MM.1S (cell line): Measurements from ENCODE around the gene CFAP61.

Experiments used
- DNase-seq: peaks from one replicate; pipeline ENCODE4 v3.0.0-alpha.2; 2015
- H2AFZ ChIP-seq: fragments of 300-600 bp; sonication (generic); 2 replicates; pipeline ENCODE4 v1.6.0; 2016; ENCODE audit warnings: antibody characterized with exemption, low read length
- H3F3A ChIP-seq: fragments of 300-600 bp; sonication (generic); 2 replicates; pipeline ENCODE4 v1.6.1; 2016; ENCODE audit warnings: mild to moderate bottlenecking, antibody characterized with exemption, low read length, moderate library complexity, mixed read lengths; ENCODE audit not compliant: insufficient read depth
- H3K27ac ChIP-seq: fragments of 300-600 bp; sonication (generic); 2 replicates; pipeline ENCODE4 v1.5.1; 2016; ENCODE audit warnings: mild to moderate bottlenecking, low read length
- H3K27me3 ChIP-seq: fragments of 300-600 bp; sonication (generic); replicated peaks from 2 replicates; pipeline ENCODE4 v1.6.0; 2016; ENCODE audit warnings: low read length; ENCODE audit not compliant: insufficient read depth
- H3K36me3 ChIP-seq: fragments of 300-600 bp; sonication (generic); replicated peaks from 2 replicates; pipeline ENCODE4 v1.6.1; 2016; ENCODE audit warnings: mild to moderate bottlenecking, low read length, mixed read lengths; ENCODE audit not compliant: insufficient read depth
- H3K4me1 ChIP-seq: fragments of 300-600 bp; sonication (generic); 2 replicates; pipeline ENCODE4 v1.6.1; 2016; ENCODE audit warnings: low read length, mixed read lengths
- H3K4me2 ChIP-seq: fragments of 300-600 bp; sonication (generic); 2 replicates; pipeline ENCODE4 v1.6.0; 2016; ENCODE audit warnings: low read depth, low read length
- H3K4me3 ChIP-seq: fragments of 300-600 bp; sonication (generic); 2 replicates; pipeline ENCODE4 v1.5.1; 2016; ENCODE audit warnings: low read length, mixed read lengths
- H3K79me2 ChIP-seq: fragments of 300-600 bp; sonication (generic); 2 replicates; pipeline ENCODE4 v1.6.1; 2016; ENCODE audit warnings: mixed run types, low read length, mixed read lengths
- H3K9ac ChIP-seq: fragments of 300-600 bp; sonication (generic); 2 replicates; pipeline ENCODE4 v1.6.1; 2016; ENCODE audit warnings: low read length, mixed read lengths
- H3K9me2 ChIP-seq: fragments of 300-600 bp; sonication (generic); replicated peaks from 2 replicates; pipeline ENCODE4 v1.6.1; 2016; ENCODE audit warnings: mild to moderate bottlenecking, low read length, mixed read lengths; ENCODE audit not compliant: insufficient read depth
- H3K9me3 ChIP-seq: fragments of 300-600 bp; sonication (generic); replicated peaks from 2 replicates; pipeline ENCODE4 v1.6.1; 2016; ENCODE audit warnings: mild to moderate bottlenecking, low read length, mixed read lengths; ENCODE audit not compliant: insufficient read depth
- H4K20me1 ChIP-seq: fragments of 300-600 bp; sonication (generic); 2 replicates; pipeline ENCODE4 v1.6.1; 2016; ENCODE audit warnings: mild to moderate bottlenecking, low read length, moderate library complexity, mixed read lengths; ENCODE audit not compliant: insufficient read depth
- CTCF ChIP-seq: fragments of 300-600 bp; sonication (generic); IDR thresholded peaks from 2 replicates; pipeline ENCODE4 v1.5.1; 2016; ENCODE audit warnings: antibody characterized with exemption, low read length, mixed read lengths
- EZH2 ChIP-seq: fragments of 300-600 bp; sonication (generic); optimal IDR thresholded peaks from 2 replicates; pipeline ENCODE3; 2017; ENCODE audit warnings: low read depth, mild to moderate bottlenecking, antibody characterized with exemption, low read length, mixed read lengths
- EZH2phosphoT487 ChIP-seq: fragments of 300-600 bp; sonication (generic); IDR thresholded peaks from 2 replicates; pipeline ENCODE4 v1.6.1; 2018; ENCODE audit warnings: antibody characterized with exemption, low read length

CFAP61 gene

GRCh38 chr20:20060234-20060998 is 8.1 kb downstream of the CFAP61 start:
- Histone ChIP-seq H3F3A (no peaks in the 10 kb centered on the region), H2AFZ (no peak overlapping the region), H3K36me3 (no peaks in the 10 kb centered on the region), H3K9ac (no peak overlapping the region), H3K4me1 (0 out of 2 replicates have a peak, but pooled peaks cover 8% of the 10 kb centered on the region), H3K9me2 (no peaks in the 10 kb centered on the region), H3K9me3 (no peaks in the 10 kb centered on the region), H4K20me1 (no peaks in the 10 kb centered on the region), H3K27ac (no peak overlapping the region), H3K4me3 (no peak overlapping the region), H3K27me3 (no peaks in the 10 kb centered on the region), H3K79me2 (no peaks in the 10 kb centered on the region), H3K4me2 (no peak overlapping the region)
- no peak for DNase-seq
- TF ChIP-seq EZH2, result no peak
- no peak for TF ChIP-seq EZH2phosphoT487
- no peak for TF ChIP-seq CTCF

DNA sequence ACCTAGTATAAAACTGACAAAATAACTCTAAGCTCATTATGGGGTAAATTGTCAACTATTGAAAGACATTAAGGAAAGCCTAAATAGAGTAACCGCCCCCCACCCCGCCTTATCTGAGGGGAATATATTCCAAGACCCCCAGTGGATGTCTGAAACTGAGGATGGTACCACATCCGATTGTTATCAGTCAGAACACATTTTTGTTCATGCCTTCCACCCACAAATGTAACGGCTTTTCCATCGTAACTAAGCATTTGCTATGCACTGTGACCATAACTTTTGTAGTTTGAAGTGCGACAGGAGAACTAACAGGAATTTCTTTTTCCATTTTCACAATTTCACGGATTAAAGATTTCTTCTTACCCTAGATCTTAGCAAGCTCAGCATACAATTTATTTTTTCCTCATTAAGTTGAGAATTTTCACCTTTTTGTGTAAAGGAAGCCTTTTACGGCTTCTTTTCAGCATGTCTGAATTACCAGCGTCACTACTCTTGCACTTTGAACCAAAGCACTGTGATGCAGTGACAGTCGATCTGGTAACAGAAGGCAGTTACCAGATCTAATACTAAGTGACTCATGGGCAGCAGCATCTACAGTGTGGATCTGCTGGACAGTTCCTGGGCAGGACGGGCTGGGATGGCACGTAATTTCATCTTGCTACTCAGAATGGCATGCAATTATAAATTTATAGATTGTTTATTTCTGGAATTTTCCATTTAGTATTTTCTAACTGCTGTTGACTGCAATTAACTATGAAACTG is 11.8 kb downstream of the CFAP61 start:
- Histone ChIP-seq H2AFZ (no peak overlapping the region), H3K36me3 (no peaks in the 10 kb centered on the region), H3K79me2 (no peaks in the 10 kb centered on the region), H3K9me3 (no peaks in the 10 kb centered on the region), H3K27me3 (no peaks in the 10 kb centered on the region), H3K9me2 (no peaks in the 10 kb centered on the region), H3K27ac (no peak overlapping the region), H3K4me1 (no peaks in the 10 kb centered on the region), H3K4me2 (no peak overlapping the region), H3K4me3 (no peak overlapping the region), H4K20me1 (no peaks in the 10 kb centered on the region), H3F3A (no peaks in the 10 kb centered on the region), H3K9ac (no peak overlapping the region)
- no peak for DNase-seq
- TF ChIP-seq EZH2, result no peak
- TF ChIP-seq CTCF, result no peak
- TF ChIP-seq EZH2phosphoT487, result no peak

GRCh38 chr20:20065361-20065760 is 13.0 kb downstream of the CFAP61 start:
- Histone ChIP-seq H3K79me2 (no peaks in the 10 kb centered on the region), H3K9me2 (no peaks in the 10 kb centered on the region), H3K4me3 (no peak overlapping the region), H3K36me3 (no peaks in the 10 kb centered on the region), H3K9me3 (no peaks in the 10 kb centered on the region), H3K27me3 (no peaks in the 10 kb centered on the region), H4K20me1 (no peaks in the 10 kb centered on the region), H2AFZ (no peak overlapping the region), H3F3A (no peaks in the 10 kb centered on the region), H3K27ac (no peak overlapping the region), H3K9ac (no peak overlapping the region), H3K4me1 (no peaks in the 10 kb centered on the region), H3K4me2 (no peak overlapping the region)
- no peak for DNase-seq
- TF ChIP-seq CTCF, result no peak
- no peak for TF ChIP-seq EZH2phosphoT487
- no peak for TF ChIP-seq EZH2
